GM12878 (cell line): ENCODE results near the gene SEC11A. TPM values are rescaled to one million over a fixed set of nuclear protein-coding genes. Genes with fewer than 3 reads are reported as not detected.

ENCODE experiments used
- ATAC-seq: fragments of 200-7000 bp; cut with Tn5 transposase; 3 replicates; pipeline ENCODE4 v1.9.1; 2020; ENCODE audit warnings: mild to moderate bottlenecking, moderate library complexity
- BruUV-seq: library from RNA; stranded (reverse); fragments of 400-500 nt; replicated peaks from 2 replicates; lab custom pipeline; 2021; lab: Mats Ljungman, UMichigan
- CTCF ChIA-PET: fragments of 300-600 bp; sonication (Branson Sonifier 250); formaldehyde crosslinking; extraction: SDS; loops from one replicate; lab custom pipeline; 2021; ENCODE audit warnings: inconsistent platforms; lab: Yijun Ruan, JAX
- POLR2A ChIA-PET: fragments of 350-600 bp; formaldehyde crosslinking; extraction: SDS; loops from one replicate; lab custom pipeline; 2021; ENCODE audit warnings: inconsistent platforms; lab: Charles Lee
- RAD21 ChIA-PET: fragments of 300-600 bp; sonication (Branson Sonifier 250); formaldehyde crosslinking; loops from one replicate; lab custom pipeline; 2023; ENCODE audit warnings: antibody characterized with exemption; ENCODE audit not compliant: unreplicated experiment; lab: Charles Lee
- SMC1A ChIA-PET: fragments of 300-600 bp; sonication (Branson Sonifier 250); formaldehyde crosslinking; loops from one replicate; lab custom pipeline; 2023; ENCODE audit not compliant: unreplicated experiment, uncharacterized antibody; lab: Charles Lee
- DNase-seq: peaks from one replicate; pipeline ENCODE4 v3.0.0-alpha.2; 2011; ENCODE audit warnings: low read depth, low spot score
- FAIRE-seq: peaks from 3 replicates; lab custom pipeline; 2011; peaks lifted over from hg19 to GRCh38; lab: Jason Lieb, UNC
- H2AFZ ChIP-seq: 2 replicates; pipeline ENCODE4 v1.6.0; 2011; ENCODE audit warnings: low read depth, low read length, control low read depth; ENCODE audit not compliant: control insufficient read depth
- H3K27ac ChIP-seq: 2 replicates; pipeline ENCODE4 v1.5.1; 2011; ENCODE audit warnings: control low read depth; ENCODE audit not compliant: control insufficient read depth, insufficient read depth
- H3K27me3 ChIP-seq, 2 experiments: replicated peaks in 1 of 2; 2 replicates each; pipeline versions ENCODE4 v1.6.0 to v1.6.1; 2011; ENCODE audit warnings: low read length in 1 of 2; ENCODE audit not compliant: control insufficient read depth in 2 of 2, insufficient read depth in 2 of 2
- H3K36me3 ChIP-seq, 2 experiments: 2 replicates each; pipeline ENCODE4 v1.5.1; 2011; ENCODE audit warnings: low read length in 1 of 2; ENCODE audit not compliant: control insufficient read depth in 2 of 2, insufficient read depth in 2 of 2
- H3K4me1 ChIP-seq: 2 replicates; pipeline ENCODE4 v1.6.1; 2011; ENCODE audit warnings: mild to moderate bottlenecking, low read length, moderate library complexity, mixed read lengths; ENCODE audit not compliant: control insufficient read depth, insufficient read depth
- H3K4me2 ChIP-seq: 2 replicates; pipeline ENCODE4 v1.6.0; 2011; ENCODE audit warnings: control low read depth; ENCODE audit not compliant: control insufficient read depth, insufficient read depth
- H3K4me3 ChIP-seq: fragments of 200-600 bp; sonication (generic); 2 replicates; pipeline ENCODE4 v1.5.1; 2016
- H3K79me2 ChIP-seq: 2 replicates; pipeline ENCODE4 v1.6.0; 2011; ENCODE audit warnings: low read length; ENCODE audit not compliant: control insufficient read depth, insufficient read depth
- H3K9ac ChIP-seq: 2 replicates; pipeline ENCODE4 v1.8.0; 2011; ENCODE audit warnings: low read length, control low read depth, mixed read lengths; ENCODE audit not compliant: control insufficient read depth, insufficient read depth
- H3K9me3 ChIP-seq: replicated peaks from 3 replicates; pipeline ENCODE4 v1.5.1; 2011; ENCODE audit warnings: mild to moderate bottlenecking, low read length; ENCODE audit not compliant: control insufficient read depth, insufficient read depth
- H4K20me1 ChIP-seq: 2 replicates; pipeline ENCODE4 v1.6.0; 2011; ENCODE audit not compliant: control insufficient read depth, insufficient read depth
- CBFB ChIP-seq: IDR thresholded peaks from 2 replicates; pipeline ENCODE4 v1.6.1; 2016; ENCODE audit warnings: antibody characterized with exemption, low read depth
- HCFC1 ChIP-seq: fragments of 150-350 bp; IDR thresholded peaks from 2 replicates; pipeline ENCODE4 v1.6.1; 2014; ENCODE audit warnings: low read length
- JUNB ChIP-seq: IDR thresholded peaks from 2 replicates; pipeline ENCODE4 v1.6.1; 2016; ENCODE audit warnings: antibody characterized with exemption, mild to moderate bottlenecking
- JUND ChIP-seq: IDR thresholded peaks from 2 replicates; pipeline ENCODE4 v1.6.1; 2012; ENCODE audit warnings: low read depth, mild to moderate bottlenecking, low read length, improper control_type of control experiment, moderate library complexity
- NFYA ChIP-seq: IDR thresholded peaks from 2 replicates; pipeline ENCODE4 v1.6.1; 2011; ENCODE audit warnings: low read depth, mild to moderate bottlenecking, low read length, improper control_type of control experiment, borderline replicate concordance
- ZZZ3 ChIP-seq: IDR thresholded peaks from 2 replicates; pipeline ENCODE4 v1.6.1; 2011; ENCODE audit warnings: low read depth; ENCODE audit not compliant: control insufficient read depth, insufficient read length
- WGBS: methylation state at CpG from one replicate; pipeline ENCODE4 v1.1.6; 2016; ENCODE audit warnings: low lambda C conversion rate; ENCODE audit not compliant: insufficient replicate concordance, insufficient coverage; ENCODE audit errors: missing lambda C conversion rate; 5-methylcytosine and 5-hydroxymethylcytosine counted together
- in situ Hi-C: fragments of 300-500 bp; cut with MboI; formaldehyde crosslinking; loops from 9 replicates; pipeline ENCODE4 v1.14.3; 2018; ENCODE audit warnings: mixed read lengths
- intact Hi-C: fragments of 100-400 bp; cut with micrococcal nuclease; formaldehyde crosslinking; loops from one replicate; pipeline ENCODE4 v1.14.2; 2022; ENCODE audit not compliant: unreplicated experiment
- polyA plus RNA-seq, 11 experiments: library from polyadenylated mRNA; depleted of rRNA in 4 of 11; unstranded in 6 of 11; stranded (reverse) in 5 of 11; fragments of >200 nt; fragmentation: Nextera tagmentation in 4 of 11; fragmentation: Illumina TruSeq in 1 of 11; extraction: Ambion mirVana in 4 of 11; extraction: Trizol in 1 of 11; gene quantifications; 1 replicate in 1 of 11; 2 replicates in 10 of 11; pipeline versions ENCODE4 v1.2.1 to v1.2.3, GENCODE V29; 2011 to 2016; ENCODE audit warnings: inconsistent platforms in 2 of 11, missing spikeins in 2 of 11, low read depth in 1 of 11
- total RNA-seq, 4 experiments: library from RNA; depleted of rRNA in 3 of 4; stranded (reverse); fragments of >200 nt in 3 of 4; fragmentation: Illumina TruSeq in 1 of 4; extraction: Trizol in 1 of 4; gene quantifications; 2 replicates each; pipeline versions ENCODE4 v1.2.1 to v1.2.3, GENCODE V29; 2013 to 2021
- TF ChIP-seq, protein P1 (sequence below): fragments of 450-650 bp; IDR thresholded peaks from 2 replicates; pipeline ENCODE4 v1.6.1; 2017; ENCODE audit warnings: mild to moderate bottlenecking
- TF ChIP-seq, protein P2 (sequence below): fragments of 450-650 bp; IDR thresholded peaks from 2 replicates; pipeline ENCODE4 v1.6.1; 2017; ENCODE audit warnings: mild to moderate bottlenecking, moderate library complexity
- TF ChIP-seq, protein P3 (sequence below): IDR thresholded peaks from 2 replicates; pipeline ENCODE4 v1.6.1; 2012; ENCODE audit warnings: improper control_type of control experiment, low read depth, low read length; ENCODE audit not compliant: insufficient replicate concordance
- TF ChIP-seq, protein P4 (sequence below): fragments of 450-650 bp; IDR thresholded peaks from 2 replicates; pipeline ENCODE4 v1.6.1; 2018; ENCODE audit warnings: borderline replicate concordance, mild to moderate bottlenecking; ENCODE audit not compliant: partially characterized antibody

The SEC11A gene
- total and polyA plus RNA-seq, 10 of the 15 experiments (the other 5 are each of a cell fraction or from before 2014, with no cell fraction given): 99.2 to 159 (median 143) TPM

DNA sequence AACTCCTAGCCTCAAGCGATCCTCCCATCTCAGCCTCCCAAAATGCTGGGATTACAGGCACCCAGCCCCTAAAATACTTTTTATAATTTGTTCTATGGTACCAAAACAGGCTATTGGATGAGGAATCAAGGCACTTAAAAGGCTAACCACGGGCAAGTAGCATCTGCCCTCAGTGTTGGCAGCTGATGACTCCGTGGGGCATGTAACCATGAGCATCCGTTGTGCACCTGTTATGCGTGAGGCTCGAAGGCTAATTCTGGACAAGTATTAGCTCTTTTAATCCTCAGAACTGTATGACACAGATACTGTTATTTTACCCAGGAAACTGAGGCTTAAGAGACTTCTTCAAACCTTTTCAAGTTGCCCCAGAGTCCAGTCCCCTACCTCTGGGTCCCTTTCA lies 72.1 kb downstream of the SEC11A start:
- BruUV-seq: no TSS peak
- Histone ChIP-seq H4K20me1 (peaks cover 2% of the 10 kb centered on the region; the same call in 1 of the 2 replicates), H3K4me2 (no peak overlapping the region), H3K9me3 (no peaks in the 10 kb centered on the region), H3K27me3 (no peaks in the 10 kb centered on the region), H3K9ac (no peak overlapping the region), H3K27ac (no peak overlapping the region), H3K36me3 (peaks cover 14 to 32% of the 10 kb centered on the region in 2 experiments), H3K79me2 (no peaks in the 10 kb centered on the region), H2AFZ (no peak overlapping the region), H3K4me3 (no peak overlapping the region), H3K4me1 (no peaks in the 10 kb centered on the region)
- 96% methylated on average over 6 of the region's 6 CpGs for WGBS
- no peak for FAIRE-seq
- DNase-seq: no peak
- no peak for ATAC-seq
- ChIA-PET CTCF (interaction anchor here (0.6 to 1.2 kb wide), 2 partner anchors 45 to 691 kb away, joined by 3 to 5 read pairs; no protein-coding TSS in a partner anchor), RAD21 (interaction anchor here (0.7 kb wide), 1 partner anchor 501 kb away, joined by 4 read pairs; no protein-coding TSS in a partner anchor), POLR2A (no interaction called here), SMC1A (interaction anchor here (1.1 kb wide), 1 partner anchor 13 kb away, joined by 3 read pairs; no protein-coding TSS in a partner anchor)
- in situ Hi-C loops: no loop called here
- intact Hi-C loops: no loop called here
- TF ChIP-seq, protein P1, sequence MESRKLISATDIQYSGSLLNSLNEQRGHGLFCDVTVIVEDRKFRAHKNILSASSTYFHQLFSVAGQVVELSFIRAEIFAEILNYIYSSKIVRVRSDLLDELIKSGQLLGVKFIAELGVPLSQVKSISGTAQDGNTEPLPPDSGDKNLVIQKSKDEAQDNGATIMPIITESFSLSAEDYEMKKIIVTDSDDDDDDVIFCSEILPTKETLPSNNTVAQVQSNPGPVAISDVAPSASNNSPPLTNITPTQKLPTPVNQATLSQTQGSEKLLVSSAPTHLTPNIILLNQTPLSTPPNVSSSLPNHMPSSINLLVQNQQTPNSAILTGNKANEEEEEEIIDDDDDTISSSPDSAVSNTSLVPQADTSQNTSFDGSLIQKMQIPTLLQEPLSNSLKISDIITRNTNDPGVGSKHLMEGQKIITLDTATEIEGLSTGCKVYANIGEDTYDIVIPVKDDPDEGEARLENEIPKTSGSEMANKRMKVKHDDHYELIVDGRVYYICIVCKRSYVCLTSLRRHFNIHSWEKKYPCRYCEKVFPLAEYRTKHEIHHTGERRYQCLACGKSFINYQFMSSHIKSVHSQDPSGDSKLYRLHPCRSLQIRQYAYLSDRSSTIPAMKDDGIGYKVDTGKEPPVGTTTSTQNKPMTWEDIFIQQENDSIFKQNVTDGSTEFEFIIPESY: no peak
- no peak for TF ChIP-seq CBFB
- TF ChIP-seq, protein P2, sequence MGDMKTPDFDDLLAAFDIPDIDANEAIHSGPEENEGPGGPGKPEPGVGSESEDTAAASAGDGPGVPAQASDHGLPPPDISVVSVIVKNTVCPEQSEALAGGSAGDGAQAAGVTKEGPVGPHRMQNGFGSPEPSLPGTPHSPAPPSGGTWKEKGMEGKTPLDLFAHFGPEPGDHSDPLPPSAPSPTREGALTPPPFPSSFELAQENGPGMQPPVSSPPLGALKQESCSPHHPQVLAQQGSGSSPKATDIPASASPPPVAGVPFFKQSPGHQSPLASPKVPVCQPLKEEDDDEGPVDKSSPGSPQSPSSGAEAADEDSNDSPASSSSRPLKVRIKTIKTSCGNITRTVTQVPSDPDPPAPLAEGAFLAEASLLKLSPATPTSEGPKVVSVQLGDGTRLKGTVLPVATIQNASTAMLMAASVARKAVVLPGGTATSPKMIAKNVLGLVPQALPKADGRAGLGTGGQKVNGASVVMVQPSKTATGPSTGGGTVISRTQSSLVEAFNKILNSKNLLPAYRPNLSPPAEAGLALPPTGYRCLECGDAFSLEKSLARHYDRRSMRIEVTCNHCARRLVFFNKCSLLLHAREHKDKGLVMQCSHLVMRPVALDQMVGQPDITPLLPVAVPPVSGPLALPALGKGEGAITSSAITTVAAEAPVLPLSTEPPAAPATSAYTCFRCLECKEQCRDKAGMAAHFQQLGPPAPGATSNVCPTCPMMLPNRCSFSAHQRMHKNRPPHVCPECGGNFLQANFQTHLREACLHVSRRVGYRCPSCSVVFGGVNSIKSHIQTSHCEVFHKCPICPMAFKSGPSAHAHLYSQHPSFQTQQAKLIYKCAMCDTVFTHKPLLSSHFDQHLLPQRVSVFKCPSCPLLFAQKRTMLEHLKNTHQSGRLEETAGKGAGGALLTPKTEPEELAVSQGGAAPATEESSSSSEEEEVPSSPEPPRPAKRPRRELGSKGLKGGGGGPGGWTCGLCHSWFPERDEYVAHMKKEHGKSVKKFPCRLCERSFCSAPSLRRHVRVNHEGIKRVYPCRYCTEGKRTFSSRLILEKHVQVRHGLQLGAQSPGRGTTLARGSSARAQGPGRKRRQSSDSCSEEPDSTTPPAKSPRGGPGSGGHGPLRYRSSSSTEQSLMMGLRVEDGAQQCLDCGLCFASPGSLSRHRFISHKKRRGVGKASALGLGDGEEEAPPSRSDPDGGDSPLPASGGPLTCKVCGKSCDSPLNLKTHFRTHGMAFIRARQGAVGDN: no peak
- no peak for TF ChIP-seq JUND
- no peak for TF ChIP-seq NFYA
- TF ChIP-seq, protein P3, sequence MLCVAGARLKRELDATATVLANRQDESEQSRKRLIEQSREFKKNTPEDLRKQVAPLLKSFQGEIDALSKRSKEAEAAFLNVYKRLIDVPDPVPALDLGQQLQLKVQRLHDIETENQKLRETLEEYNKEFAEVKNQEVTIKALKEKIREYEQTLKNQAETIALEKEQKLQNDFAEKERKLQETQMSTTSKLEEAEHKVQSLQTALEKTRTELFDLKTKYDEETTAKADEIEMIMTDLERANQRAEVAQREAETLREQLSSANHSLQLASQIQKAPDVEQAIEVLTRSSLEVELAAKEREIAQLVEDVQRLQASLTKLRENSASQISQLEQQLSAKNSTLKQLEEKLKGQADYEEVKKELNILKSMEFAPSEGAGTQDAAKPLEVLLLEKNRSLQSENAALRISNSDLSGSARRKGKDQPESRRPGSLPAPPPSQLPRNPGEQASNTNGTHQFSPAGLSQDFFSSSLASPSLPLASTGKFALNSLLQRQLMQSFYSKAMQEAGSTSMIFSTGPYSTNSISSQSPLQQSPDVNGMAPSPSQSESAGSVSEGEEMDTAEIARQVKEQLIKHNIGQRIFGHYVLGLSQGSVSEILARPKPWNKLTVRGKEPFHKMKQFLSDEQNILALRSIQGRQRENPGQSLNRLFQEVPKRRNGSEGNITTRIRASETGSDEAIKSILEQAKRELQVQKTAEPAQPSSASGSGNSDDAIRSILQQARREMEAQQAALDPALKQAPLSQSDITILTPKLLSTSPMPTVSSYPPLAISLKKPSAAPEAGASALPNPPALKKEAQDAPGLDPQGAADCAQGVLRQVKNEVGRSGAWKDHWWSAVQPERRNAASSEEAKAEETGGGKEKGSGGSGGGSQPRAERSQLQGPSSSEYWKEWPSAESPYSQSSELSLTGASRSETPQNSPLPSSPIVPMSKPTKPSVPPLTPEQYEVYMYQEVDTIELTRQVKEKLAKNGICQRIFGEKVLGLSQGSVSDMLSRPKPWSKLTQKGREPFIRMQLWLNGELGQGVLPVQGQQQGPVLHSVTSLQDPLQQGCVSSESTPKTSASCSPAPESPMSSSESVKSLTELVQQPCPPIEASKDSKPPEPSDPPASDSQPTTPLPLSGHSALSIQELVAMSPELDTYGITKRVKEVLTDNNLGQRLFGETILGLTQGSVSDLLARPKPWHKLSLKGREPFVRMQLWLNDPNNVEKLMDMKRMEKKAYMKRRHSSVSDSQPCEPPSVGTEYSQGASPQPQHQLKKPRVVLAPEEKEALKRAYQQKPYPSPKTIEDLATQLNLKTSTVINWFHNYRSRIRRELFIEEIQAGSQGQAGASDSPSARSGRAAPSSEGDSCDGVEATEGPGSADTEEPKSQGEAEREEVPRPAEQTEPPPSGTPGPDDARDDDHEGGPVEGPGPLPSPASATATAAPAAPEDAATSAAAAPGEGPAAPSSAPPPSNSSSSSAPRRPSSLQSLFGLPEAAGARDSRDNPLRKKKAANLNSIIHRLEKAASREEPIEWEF: no peak
- no peak for TF ChIP-seq HCFC1
- TF ChIP-seq ZZZ3: no peak
- TF ChIP-seq JUNB: no peak
- TF ChIP-seq, protein P4, sequence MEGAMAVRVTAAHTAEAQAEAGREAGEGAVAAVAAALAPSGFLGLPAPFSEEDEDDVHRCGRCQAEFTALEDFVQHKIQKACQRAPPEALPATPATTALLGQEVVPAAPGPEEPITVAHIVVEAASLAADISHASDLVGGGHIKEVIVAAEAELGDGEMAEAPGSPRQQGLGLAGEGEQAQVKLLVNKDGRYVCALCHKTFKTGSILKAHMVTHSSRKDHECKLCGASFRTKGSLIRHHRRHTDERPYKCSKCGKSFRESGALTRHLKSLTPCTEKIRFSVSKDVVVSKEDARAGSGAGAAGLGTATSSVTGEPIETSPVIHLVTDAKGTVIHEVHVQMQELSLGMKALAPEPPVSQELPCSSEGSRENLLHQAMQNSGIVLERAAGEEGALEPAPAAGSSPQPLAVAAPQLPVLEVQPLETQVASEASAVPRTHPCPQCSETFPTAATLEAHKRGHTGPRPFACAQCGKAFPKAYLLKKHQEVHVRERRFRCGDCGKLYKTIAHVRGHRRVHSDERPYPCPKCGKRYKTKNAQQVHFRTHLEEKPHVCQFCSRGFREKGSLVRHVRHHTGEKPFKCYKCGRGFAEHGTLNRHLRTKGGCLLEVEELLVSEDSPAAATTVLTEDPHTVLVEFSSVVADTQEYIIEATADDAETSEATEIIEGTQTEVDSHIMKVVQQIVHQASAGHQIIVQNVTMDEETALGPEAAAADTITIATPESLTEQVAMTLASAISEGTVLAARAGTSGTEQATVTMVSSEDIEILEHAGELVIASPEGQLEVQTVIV: no peak
